Erythroblast (primary cell): ENCODE measurements around the gene GRIK4.

ENCODE experiments used
- GATA1 ChIP-seq: IDR thresholded peaks from 2 replicates; pipeline ENCODE4 v1.6.1; 2011; ENCODE audit warnings: low read depth, mild to moderate bottlenecking, control low read depth, low read length, moderate library complexity
- POLR2A ChIP-seq: IDR thresholded peaks from 2 replicates; pipeline ENCODE4 v1.6.1; 2011; ENCODE audit warnings: mild to moderate bottlenecking, low read length

- TF ChIP-seq POLR2A, result no peak
- TF ChIP-seq GATA1, result no peak
Measured at GRCh38 chr11:120494595-120494994, 17.0 kb upstream of the GRIK4 start.
